ENCODE data around the gene ZNF133. TPM values are rescaled to one million over a fixed set of nuclear protein-coding genes. Genes with fewer than 3 reads are reported as not detected.

ZNF133 gene
- total and polyA plus RNA-seq, 2 experiments from 2014 or later = 9.4 to 15.1 TPM

- TF ChIP-seq REST (IDR thresholded peaks at IDR 0.05; ENCODE audit: unreplicated experiment) = no peak
- TF ChIP-seq STAT1 (IDR thresholded peaks at IDR 0.05; ENCODE audit: unreplicated experiment) = no peak
- no peak for TF ChIP-seq EZH2 (IDR thresholded peaks at IDR 0.05; ENCODE audit: low read depth, unreplicated experiment)
- TF ChIP-seq CTCF (conservative IDR thresholded peaks at IDR 0.05; ENCODE audit: low read depth in 2 of 2) = no peak
- no peak for TF ChIP-seq POLR2AphosphoS5 (IDR thresholded peaks at IDR 0.05; ENCODE audit: low read depth)
- no peak for TF ChIP-seq NANOG (IDR thresholded peaks at IDR 0.05; ENCODE audit: borderline replicate concordance)
- no peak for TF ChIP-seq JUNB (IDR thresholded peaks at IDR 0.05; ENCODE audit: unreplicated experiment)
- no peak for TF ChIP-seq ETS1 (IDR thresholded peaks at IDR 0.05)
- TF ChIP-seq EZH2phosphoT487 (IDR thresholded peaks at IDR 0.05; ENCODE audit: unreplicated experiment) = no peak
- TF ChIP-seq CREB1 (CRISPR knock-in tag; IDR thresholded peaks at IDR 0.05; ENCODE audit: low read depth) = no peak
These were observed 3.4 kb upstream of the ZNF133 start (continued) for GRCh38 chr20:18284805-18285533.

- DNase-seq (ENCODE audit: low spot score) (no peak), ATAC-seq (peak; percentile 2; the same call in 2 of the 3 replicates)
- Mint-ChIP-seq H3K36me3 (ENCODE audit: low read depth) (peaks cover 14% of the 10 kb centered on the region; the same call in 2 of the 3 replicates), H3K27ac (peak overlapping the region; percentile 99), H3K27me3 (ENCODE audit: insufficient read depth, low read depth, poor library complexity) (peaks cover 11% of the 10 kb centered on the region), H3K4me3 (peak overlapping the region; percentile 94), H3K4me1 (peaks cover 12% of the 10 kb centered on the region), H3K9me3 (peaks cover 24% of the 10 kb centered on the region)
- Histone ChIP-seq H3K4me2 (peak overlapping the region; percentile 92), H3F3A (replicated peaks; ENCODE audit: low read depth) (peaks cover 7% of the 10 kb centered on the region), H3K9me2 (ENCODE audit: insufficient read depth) (peaks cover 11% of the 10 kb centered on the region; the same call in 1 of the 2 replicates), H4K20me1 (replicated peaks; ENCODE audit: insufficient read depth) (no peaks in the 10 kb centered on the region), H3K27ac (ENCODE audit: low read depth) (peak overlapping the region; percentile 99), H3K27me3 (ENCODE audit: insufficient read depth) (no peaks in the 10 kb centered on the region), H3K4me1 (ENCODE audit: insufficient read depth) (no peaks in the 10 kb centered on the region; the same call in 1 of the 2 replicates), H3K79me2 (replicated peaks; ENCODE audit: insufficient read depth) (peaks cover 29% of the 10 kb centered on the region), H2AFZ (peak overlapping the region; percentile 97), H3K4me3 (peak overlapping the region; percentile 100), H3K36me3 (ENCODE audit: insufficient read depth) (no peaks in the 10 kb centered on the region)
- no peak for TF ChIP-seq ZNF462 (CRISPR knock-in tag; IDR thresholded peaks at IDR 0.05)
- no peak for TF ChIP-seq ZNF331 (CRISPR knock-in tag; IDR thresholded peaks at IDR 0.05; ENCODE audit: low read depth)
- no peak for TF ChIP-seq CREB1 (CRISPR knock-in tag; IDR thresholded peaks at IDR 0.05; ENCODE audit: low read depth)
- no peak for TF ChIP-seq JUNB (IDR thresholded peaks at IDR 0.05; ENCODE audit: unreplicated experiment)
- TF ChIP-seq STAT1 (IDR thresholded peaks at IDR 0.05; ENCODE audit: unreplicated experiment) = no peak
These were observed 797 bp upstream of the ZNF133 start for GRCh38 chr20:18287546-18287914.

All from GM23338 (cell line).